NCI-H446 treated with DMSO at 0.1 percent for 48 hours (cell line): ENCODE results near the gene DENND4A.
"Not testable (repeated sequence)": the region's sequence is repeated elsewhere in the genome, so short reads cannot be mapped to it uniquely, and the experiment has no call there.

ENCODE experiments used
- DNase-seq: peaks from one replicate; lab custom pipeline; 2025; lab: John Stamatoyannopoulos, UW

DENND4A gene

GRCh38 chr15:65818927-65819562 lies 27.0 kb upstream of the DENND4A start:
- no peak for DNase-seq

DNA sequence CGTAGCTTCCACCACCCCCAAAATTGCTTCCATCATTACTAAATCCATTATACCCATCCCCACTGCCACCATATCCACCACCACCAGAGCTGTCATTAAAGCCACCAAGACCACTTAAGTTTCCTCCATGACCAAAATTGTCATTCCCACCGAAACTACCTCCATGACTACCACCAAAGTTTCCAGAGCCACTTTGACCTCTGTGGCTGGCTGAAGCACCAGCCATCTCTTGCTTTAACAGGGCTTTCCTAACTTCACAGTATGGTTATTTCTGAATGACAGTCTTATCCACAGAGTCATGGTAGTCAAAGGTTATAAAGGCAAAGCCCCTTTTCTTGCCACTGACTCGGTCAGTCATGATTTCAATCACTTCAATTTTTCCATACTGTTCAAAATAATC lies 24.3 kb upstream of the DENND4A start:
- DNase-seq, result no peak

DNA sequence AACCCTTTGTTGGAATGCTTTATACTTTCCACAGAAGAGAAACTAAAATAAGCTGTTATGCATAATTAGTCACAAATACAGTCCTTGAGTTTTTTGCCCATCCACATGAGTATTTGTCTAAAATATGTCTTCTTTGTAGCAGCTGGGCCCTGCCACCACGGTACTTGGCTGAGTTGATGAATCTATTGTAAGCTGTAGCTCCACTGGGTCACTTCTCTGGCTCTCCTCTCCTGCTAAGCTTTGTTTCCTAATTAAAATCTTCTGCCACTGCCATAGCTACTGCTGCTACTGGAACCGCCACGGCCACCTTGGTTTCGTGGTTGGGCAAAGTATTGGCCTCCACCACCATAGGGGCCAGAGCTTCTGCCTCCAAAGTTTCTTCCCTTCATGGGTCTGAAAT lies 23.9 kb upstream of the DENND4A start:
- DNase-seq, result not testable (repeated sequence)

- not testable (repeated sequence) for DNase-seq
Measured at GRCh38 chr15:65814271-65814670, 22.2 kb upstream of the DENND4A start.

DNA sequence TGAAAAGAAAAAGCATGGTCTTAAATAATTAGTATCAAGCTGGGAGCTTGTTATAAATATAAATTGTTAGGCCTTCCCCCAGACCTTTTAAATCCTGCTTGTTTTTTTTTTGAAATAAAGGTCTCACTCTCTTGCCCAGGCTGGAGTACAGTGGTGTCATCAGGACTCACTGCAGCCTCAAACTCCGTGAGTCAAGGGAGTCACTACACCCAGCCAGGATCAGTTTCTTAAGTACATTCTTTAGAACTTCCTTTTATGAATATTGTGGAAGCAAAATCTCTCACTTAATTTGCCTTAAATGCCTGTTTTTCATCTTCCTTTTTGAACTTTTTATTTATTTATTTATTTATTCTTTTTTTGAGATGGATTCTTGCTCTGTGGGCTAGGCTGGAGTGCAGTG lies 20.8 kb upstream of the DENND4A start:
- no peak for DNase-seq

GRCh38 chr15:65812467-65812866 lies 20.4 kb upstream of the DENND4A start:
- no peak for DNase-seq

DNA sequence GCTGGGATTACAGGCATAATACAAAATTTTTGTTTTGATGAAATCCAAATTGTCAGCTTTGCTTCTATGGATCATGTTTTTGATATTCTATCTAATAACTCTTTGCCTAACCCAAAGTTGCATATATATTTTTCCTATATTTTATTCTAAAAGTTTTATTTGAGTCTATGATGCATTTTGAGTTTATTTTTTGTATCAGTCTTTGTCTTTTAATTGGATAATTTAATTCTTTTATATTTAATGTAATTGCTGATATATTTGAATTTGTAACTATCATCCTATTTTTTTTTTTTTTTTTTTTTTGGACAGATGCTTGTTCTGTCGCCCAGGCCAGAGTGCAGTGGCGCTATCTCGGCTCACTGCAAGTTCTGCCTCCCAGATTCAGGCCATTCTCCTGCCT lies 19.7 kb upstream of the DENND4A start:
- no peak for DNase-seq

DNA sequence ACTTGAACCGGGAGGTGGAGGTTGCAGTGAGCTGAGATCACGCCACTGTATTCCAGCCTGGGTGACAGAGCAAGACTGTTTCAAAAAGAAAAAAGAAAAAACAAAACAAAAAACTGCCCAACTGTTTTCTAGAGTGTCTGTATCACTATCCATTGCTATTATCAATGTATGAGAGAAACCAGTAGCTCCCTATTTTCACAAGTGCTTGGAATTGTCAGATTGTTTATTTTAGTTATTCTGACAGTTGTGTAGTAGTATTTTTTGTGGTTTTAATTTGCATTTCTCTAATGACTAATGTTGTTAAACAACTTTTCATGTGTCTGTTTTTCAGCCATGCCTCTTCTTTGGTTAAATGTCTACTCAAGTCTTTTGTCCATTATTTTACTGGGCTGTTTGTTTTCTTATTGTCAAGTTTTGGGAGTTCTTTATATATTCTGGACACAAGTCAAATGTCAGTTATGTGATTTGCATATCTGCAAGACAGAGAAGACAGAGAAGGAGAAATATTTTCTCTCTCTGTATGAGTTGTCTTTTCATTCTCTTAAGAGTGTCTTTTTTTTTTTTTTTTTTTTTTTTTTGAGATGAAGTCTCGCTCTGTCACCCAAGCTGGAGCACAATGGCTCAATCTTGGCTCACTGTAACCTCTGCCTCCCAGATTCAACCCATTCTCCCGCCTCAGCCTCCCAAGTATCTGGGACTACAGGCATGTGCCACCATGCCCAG lies 19.1 kb upstream of the DENND4A start:
- not testable (repeated sequence) for DNase-seq

- no peak for DNase-seq
Measured at GRCh38 chr15:65806397-65806796, 14.3 kb upstream of the DENND4A start.

DNA sequence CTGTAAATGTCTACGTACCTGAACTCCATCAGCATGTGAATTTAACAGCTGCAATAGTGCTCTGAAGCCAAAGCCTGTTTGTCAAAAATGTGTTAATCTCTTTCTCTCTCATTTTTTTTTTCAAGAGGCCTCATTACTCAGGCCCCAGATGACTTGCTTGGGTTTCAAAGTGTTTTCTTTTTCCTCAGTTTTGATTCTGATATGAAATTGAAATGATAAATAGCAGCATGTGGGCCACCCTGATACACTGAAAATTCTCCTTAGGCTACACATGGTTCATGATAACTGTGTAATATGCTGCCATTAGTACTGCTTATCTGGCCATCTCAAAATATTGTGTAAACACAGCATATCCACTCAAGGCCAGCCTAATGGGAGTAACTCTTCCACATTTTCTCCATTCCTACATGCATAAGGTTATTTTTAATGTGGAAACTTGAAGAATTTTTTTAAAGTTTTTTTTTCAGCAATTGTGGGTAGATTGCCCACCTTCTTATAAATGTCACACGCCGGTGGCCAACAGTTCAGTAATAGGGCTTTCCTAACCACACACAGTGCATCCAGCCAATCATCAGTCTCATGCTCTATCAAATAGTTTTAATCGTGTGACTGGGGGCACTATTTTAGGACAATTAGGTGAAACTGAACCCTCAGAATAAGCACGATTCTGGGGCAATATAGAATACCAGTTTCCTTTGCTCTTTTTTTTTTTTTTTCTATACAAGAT lies 13.1 kb upstream of the DENND4A start:
- DNase-seq, result no peak

DNA sequence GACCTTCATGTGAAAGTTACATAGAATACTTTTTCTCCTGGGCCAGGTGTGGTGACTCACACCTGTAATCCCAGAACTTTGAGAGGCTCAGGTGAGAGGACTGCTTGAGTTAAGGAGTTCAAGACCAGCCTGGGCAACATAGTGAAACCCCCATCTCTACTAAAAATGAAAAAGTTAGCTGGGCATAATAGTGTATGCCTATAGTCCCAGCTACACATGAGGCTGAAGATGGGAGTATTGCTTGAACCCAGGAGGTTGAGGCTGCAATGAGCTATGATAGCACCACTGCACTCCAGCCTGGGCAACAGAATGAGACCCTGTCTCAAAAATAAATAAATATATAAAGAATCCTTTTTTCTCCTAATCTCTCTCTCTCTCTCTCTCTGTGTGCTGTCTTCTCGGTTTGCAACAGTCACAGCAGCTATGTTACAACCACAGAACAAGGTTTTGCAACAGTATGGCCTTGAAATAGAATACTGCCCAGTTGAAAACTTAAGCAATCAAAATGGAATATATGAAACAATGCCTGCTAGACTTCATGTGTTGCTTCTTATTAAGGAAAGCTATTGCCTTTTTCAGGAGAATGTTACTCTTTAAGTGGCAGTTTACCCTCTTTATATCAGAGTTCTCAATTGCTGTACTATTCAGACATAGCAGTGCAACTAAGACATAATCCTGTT lies 12.3 kb upstream of the DENND4A start:
- DNase-seq, result no peak

- DNase-seq, result no peak
Measured at GRCh38 chr15:65801229-65801805, 9.2 kb upstream of the DENND4A start.

- no peak for DNase-seq
Measured at GRCh38 chr15:65796610-65797078, 4.6 kb upstream of the DENND4A start.

DNA sequence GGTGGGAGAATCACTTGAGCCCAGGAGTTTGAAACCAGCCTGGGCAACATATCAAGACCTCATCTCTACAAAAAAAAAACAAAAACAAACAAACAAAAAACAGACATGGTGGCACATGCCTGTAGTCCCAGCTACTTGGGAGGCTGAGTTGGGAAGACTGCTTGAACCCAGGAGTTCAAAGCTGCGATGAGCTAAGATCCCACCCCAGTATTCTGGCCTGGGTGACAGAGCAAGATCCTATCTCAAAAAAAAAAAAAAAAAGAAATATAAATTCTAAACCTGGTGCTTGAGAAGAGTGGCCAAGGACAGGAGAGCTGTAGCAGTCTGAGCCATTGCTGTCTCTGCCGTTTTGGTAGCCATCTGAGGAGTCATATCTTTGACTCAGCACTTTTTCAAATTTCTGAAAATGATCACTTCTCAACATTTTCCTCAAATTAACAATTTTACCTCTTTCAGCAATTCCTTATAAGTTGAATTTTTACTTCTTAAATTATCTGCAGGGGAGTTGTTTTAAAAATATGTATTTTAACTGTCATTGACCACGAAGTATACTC lies 3.6 kb upstream of the DENND4A start:
- DNase-seq, result no peak

DNA sequence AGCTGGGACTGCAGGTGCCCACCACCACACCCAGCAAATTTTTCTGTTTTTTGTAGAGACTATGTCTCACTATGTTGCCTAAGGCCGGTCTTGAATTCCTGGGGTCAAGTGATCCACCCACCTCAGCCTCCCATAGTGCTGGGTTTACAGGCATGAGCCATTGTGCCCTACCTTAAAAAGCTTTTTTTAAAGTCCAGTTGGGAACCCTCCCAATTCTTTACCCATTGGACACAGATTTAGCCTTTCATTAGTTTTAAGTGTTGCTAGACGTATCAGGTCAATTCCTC lies 1.7 kb upstream of the DENND4A start:
- no peak for DNase-seq

- no peak for DNase-seq
Measured at GRCh38 chr15:65792988-65793817, 1.1 kb upstream of the DENND4A start.

GRCh38 chr15:65791335-65792137 lies 557 bp downstream of the DENND4A start:
- no peak for DNase-seq

DNA sequence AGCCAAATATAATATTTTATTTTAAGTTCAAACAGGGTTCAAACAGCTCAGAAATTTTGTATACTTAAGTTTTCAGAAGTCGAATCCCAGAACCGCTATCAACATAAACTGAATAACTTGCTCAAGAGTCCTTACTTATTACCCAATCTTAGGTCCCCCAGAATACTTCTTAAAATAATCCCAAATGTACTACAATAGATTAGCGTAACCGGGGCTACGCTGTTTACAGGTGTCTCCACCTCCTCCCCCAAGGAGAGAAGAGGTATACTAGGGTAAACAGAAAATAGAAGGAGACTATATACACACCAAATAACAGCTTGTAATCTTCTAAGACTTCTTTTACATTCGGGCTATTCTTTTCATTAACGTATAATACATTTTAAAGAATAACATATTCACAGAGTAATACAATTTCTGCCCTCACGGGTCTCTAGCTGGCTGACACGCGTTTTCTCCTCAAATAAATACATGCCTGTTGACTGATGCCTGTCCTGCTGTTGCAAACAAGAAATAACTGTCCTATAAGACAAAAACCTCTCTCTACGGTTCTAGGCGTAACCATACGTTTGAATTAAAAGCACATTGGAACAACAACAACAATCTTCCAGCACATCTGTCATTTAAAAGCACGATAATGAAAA lies 1.3 kb downstream of the DENND4A start:
- no peak for DNase-seq

- DNase-seq, result no peak
Measured at GRCh38 chr15:65789759-65790425, 2.2 kb downstream of the DENND4A start.
